GM23338 (cell line): ENCODE results near the gene SAA2.

Source experiments
- CTCF ChIP-seq, 2 experiments: fragments of 200-600 bp in 1 of 2; sonication (generic) in 1 of 2; conservative IDR thresholded peaks; 2 replicates each; pipeline versions ENCODE4 v1.5.1 to v1.6.1; 2016 to 2017; ENCODE audit warnings: antibody characterized with exemption in 2 of 2, low read depth in 2 of 2, mild to moderate bottlenecking in 2 of 2, moderate library complexity in 1 of 2
- EZH2 ChIP-seq: fragments of 200-600 bp; sonication (generic); IDR thresholded peaks from one replicate; pipeline ENCODE4 v1.8.0; 2017; ENCODE audit warnings: antibody characterized with exemption, mild to moderate bottlenecking, low read depth; ENCODE audit not compliant: unreplicated experiment
- EZH2phosphoT487 ChIP-seq: fragments of 200-600 bp; sonication (generic); IDR thresholded peaks from one replicate; pipeline ENCODE4 v1.8.1; 2018; ENCODE audit warnings: antibody characterized with exemption; ENCODE audit not compliant: unreplicated experiment
- POLR2AphosphoS5 ChIP-seq: IDR thresholded peaks from 2 replicates; pipeline ENCODE4 v1.6.1; 2016; ENCODE audit warnings: antibody characterized with exemption, low read depth
- REST ChIP-seq: IDR thresholded peaks from one replicate; pipeline ENCODE4 v1.6.1; 2018; ENCODE audit warnings: antibody characterized with exemption; ENCODE audit not compliant: unreplicated experiment

- TF ChIP-seq CTCF (conservative IDR thresholded peaks at IDR 0.05; ENCODE audit: low read depth in 2 of 2), result no peak
- no peak for TF ChIP-seq EZH2
- TF ChIP-seq REST, result no peak
- no peak for TF ChIP-seq POLR2AphosphoS5
- no peak for TF ChIP-seq EZH2phosphoT487
Observed at GRCh38 chr11:18253233-18253632, 4.8 kb upstream of the SAA2 start.
